HuH-7 (cell line): ENCODE measurements around the gene ELF3.
"Not testable (repeated sequence)": the region's sequence is repeated elsewhere in the genome, so short reads cannot be mapped to it uniquely, and the experiment has no call there.

Source experiments
- DNase-seq: peaks from one replicate; pipeline ENCODE4 v3.0.0; 2011; ENCODE audit warnings: low spot score

The ELF3 gene

DNA sequence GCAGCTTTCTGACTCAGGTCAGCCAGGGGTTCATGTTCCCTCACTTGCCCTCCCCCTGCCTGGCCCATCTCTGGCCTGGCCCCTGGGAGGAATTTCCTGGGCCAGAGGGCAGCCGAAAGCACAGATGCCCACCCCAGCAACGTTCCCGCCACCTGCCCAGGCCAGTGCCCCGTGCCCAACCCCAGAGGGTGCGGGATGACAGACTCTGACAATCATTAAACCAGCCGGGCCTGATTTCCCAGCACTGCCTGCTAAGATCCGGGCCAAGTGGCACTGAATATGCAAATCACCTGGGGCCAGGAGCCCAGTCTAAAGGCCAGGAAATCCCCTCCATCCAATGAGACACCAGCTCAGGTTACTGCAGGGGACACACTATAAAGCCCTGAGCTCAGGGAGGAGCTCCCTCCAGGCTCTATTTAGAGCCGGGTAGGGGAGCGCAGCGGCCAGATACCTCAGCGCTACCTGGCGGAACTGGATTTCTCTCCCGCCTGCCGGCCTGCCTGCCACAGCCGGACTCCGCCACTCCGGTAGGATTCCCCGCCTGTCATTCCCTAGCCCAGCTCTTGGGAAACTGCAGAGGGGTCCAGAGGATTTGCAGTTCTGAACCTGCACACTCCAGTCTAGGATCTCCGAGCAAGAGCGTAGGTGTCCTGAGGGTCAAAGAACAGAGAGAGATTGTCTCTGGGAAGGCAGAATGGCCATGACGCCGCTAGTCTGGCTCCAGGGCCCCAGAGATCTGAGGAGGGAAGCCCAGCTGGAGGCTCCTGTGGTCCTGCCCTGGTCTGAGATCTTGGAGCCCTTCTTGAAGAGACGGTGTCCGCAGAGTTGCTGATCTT lies at the start of gene ELF3:
TSS of gene ELF3 (plus strand) at position 408 of the 836 bp plus-strand sequence. CDS start 550 bp downstream, outside the sequence.
- peak; percentile 95 for DNase-seq

- DNase-seq: not testable (repeated sequence)
These were observed 48.0 kb upstream of the ELF3 start for GRCh38 chr1:201962382-201962781.

DNA sequence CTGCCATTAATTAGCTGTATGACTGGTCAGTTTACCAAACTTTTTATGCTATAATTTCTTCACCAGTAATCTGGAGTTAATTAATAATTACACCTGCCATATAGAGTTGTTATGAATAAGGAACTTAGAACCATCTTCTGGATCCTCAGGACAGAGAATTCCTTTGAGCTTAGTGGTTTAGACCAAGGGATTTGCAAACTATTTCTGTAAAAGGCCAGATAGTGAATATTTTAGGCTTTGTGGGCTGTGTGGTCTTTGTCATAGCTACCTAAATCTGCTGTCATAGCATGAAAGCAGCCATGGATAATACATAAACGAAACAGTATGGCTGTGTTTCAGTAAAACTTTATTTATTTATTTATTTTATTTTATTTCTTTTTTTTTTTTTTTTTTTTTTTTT lies 46.1 kb upstream of the ELF3 start:
- no peak for DNase-seq

- DNase-seq: no peak
These were observed 44.2 kb upstream of the ELF3 start for GRCh38 chr1:201966171-201966570.

DNA sequence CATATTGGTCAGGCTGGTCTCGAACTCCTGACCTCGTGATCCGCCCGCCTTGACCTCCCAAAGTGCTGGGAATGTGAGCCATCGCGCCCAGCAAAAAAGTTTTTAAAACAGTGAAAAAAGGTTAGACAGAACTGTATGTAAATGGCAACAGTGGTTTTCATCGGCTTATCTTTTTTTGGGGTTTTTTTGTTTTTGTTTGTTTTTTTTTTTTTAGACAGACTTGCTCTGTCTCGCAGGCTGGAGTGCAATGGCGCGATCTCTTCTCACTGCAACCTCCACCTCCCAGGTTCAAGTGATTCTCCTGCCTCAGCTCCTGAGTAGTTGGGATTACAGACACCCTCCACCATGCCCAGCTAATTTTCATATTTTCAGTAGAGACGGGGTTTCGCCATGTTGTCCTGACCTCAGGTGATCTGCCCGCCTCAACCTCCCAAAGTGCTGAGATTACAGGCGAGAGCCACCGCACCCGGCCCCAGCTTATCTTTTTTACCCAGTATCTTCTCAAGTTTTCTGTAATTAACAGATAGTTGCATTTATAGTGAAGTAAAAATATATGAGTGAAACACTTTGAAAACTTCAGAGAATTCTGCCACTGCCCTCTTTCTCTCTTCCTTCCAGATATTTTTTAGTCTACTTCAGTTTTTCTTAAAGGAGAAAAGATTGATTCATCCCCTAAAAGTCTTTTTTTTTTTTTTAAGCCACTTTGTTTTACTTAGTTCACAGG lies 42.0 kb upstream of the ELF3 start:
- DNase-seq: no peak

- DNase-seq: no peak
These were observed 39.8 kb upstream of the ELF3 start for GRCh38 chr1:201970334-201971159.

DNA sequence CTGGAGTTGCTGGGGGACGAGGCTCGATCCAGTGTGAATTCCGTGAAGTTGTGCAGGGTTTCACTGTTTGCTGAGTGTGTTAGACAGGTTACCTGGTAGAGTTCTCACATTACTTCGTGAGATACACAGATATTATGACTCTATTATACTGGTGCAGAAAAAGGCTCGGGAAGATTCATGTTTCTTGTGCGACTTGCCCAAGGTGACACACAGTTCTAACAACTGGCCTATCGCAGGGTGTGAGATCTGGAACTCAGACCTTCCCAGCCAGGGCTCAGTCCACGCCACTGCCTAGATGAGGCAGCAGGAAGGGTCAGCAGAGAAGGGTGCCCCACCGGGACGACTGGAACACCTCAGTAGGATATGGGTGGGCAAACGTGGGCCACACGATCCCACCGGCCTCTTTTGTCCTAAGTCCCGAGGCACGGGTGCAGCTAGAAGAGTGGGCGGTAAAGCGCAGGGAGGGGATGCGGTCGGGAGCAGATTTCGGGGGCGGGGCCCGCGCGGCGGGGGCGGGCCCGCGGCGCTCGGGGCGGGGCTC lies 28.2 kb upstream of the ELF3 start:
- peak; percentile 71 for DNase-seq

GRCh38 chr1:201982623-201983379 lies 27.6 kb upstream of the ELF3 start, which contains the start of gene RNPEP:
Gene RNPEP (plus strand): TSS chr1:201982648. CDS start chr1:201982667, 19 bp downstream.
- DNase-seq: peak; percentile 77

DNA sequence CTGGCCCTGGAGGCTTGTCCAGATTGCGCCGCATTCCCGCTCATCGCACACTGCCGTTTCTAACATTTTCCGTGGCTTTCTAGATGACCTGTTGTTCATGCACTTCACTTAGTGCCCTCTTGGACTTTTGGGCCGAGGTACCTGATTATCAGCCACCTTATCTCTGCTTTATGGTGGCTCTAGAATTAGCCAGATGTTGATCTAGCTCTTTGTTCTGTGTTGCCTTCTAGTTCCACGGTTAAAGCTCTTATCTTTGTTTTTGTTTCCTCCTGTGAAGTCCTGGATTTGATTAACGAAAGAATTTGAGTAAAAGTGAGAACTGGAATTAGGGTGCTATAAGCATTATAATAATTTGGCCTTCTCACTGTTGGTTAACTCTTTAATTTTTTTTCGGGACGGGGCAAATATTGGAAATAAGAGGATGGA lies 27.0 kb upstream of the ELF3 start:
- no peak for DNase-seq

DNA sequence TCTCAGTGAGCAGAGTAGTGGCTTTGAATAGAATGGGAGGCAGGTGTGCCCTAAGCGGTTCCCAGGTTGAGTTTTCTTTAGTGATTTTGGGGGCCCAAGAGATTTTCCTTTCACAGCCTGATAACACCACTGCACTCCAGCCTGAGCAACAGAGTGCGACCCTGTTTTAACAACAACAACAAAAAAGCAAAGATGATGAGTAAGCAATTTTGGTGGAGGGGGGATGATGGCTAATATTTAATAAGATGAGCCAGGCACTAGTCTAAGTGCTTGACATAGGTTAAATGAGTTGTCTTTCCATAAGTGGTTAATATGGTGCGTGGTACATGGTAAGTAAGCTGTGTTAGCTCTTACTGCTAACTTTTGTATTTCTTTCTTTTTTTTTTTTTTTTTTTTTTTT lies 25.9 kb upstream of the ELF3 start:
- DNase-seq: no peak

GRCh38 chr1:201985355-201985754 lies 25.0 kb upstream of the ELF3 start:
- DNase-seq: no peak

GRCh38 chr1:201988601-201989000 lies 21.8 kb upstream of the ELF3 start:
- no peak for DNase-seq

GRCh38 chr1:201989354-201990128 lies 20.8 kb upstream of the ELF3 start:
- no peak for DNase-seq

- no peak for DNase-seq
These were observed 20.0 kb upstream of the ELF3 start for GRCh38 chr1:201990427-201990826.

DNA sequence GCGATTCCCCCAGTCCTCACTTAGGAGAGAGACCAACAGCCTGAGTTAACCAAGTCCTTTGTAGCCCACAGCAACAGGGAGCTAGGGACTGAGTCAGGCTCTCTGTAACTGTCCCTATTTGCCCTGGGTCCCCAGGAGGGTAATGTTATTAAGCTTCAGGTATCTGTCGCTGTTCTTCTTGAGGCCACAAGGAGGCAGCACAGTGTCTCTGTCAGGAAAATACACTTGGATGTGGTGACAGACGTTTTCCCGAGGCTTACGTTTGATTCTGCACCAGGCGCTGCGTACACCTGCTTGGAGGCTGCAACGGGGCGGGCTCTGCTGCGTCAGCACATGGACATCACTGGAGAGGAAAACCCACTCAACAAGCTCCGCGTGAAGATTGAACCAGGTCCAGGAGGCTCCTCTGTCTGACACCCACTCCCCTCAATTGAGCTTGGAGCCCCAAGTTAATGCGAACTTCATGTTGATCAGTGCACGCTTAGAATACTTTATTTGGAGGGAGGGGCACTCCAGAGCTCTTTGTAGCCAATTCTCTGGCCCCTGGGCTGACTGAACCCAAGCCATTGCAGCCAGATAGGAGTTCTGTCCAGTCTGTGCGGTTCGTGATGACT lies 10.7 kb upstream of the ELF3 start:
- DNase-seq: peak; percentile 76

DNA sequence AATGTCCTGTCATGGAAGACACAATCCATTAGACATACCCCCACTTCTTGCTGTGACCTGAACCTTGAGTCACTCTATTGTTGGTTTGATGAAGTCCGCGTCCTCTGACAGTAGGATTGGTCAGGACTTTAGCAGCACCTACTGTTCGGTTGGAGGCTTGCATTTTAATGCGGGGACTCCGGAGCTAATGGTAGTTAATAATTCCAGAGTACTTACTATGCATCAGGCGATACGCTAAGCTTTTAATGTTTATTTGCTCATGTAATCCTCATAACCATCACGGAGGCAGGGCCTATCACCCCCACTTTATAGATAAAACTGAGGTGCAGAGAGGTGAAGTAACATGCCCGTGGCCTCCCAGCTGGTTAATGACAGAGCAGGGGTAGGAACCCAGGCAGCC lies 7.9 kb upstream of the ELF3 start:
- no peak for DNase-seq

DNA sequence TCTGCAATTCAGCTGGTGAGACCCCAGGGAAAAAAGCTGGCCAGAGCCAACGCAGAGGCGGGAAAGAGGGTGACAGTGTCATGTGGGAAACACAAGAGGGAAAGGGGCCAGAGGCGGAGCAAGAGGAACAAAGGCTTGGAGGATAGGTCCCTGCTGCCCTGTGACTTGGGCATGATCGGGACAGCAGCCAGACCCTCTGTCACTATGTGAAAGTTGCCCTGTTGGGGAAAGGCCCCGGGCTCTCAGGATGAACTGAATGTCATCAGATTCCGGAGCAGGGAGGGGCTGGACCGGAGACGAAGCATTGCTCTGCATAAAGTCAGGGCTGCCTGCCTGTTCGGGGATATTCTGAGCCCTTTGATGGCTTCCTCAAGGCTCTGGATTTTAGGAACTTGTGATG lies 5.7 kb upstream of the ELF3 start:
- no peak for DNase-seq

GRCh38 chr1:202005958-202006357 lies 4.4 kb upstream of the ELF3 start:
- DNase-seq: no peak

DNA sequence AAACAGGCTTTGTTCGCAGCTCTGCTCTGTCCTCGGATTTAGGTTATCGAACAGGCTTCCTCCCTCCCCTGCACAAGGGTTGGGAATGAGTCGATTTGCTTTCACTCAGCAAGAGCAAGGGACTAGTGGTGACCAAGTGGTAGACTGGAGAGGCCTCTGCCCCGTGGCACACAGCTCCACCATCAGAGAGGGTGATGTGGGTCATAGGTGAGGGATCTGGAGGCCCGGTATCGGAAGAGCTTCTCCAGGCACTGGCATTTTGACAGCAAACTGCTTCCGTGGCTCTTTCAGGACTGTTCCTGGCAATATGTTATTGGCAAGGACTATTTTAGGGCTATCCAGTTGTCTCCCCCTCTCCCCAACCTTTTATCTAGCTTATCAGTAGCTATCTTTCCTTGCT lies 3.1 kb upstream of the ELF3 start:
- no peak for DNase-seq
